ENCODE measurements around the gene CNGA2. TPM values are rescaled to one million over a fixed set of nuclear protein-coding genes. Genes with fewer than 3 reads are reported as not detected.

The CNGA2 gene
- total RNA-seq, 2 experiments from 2014 or later: not detected

DNA sequence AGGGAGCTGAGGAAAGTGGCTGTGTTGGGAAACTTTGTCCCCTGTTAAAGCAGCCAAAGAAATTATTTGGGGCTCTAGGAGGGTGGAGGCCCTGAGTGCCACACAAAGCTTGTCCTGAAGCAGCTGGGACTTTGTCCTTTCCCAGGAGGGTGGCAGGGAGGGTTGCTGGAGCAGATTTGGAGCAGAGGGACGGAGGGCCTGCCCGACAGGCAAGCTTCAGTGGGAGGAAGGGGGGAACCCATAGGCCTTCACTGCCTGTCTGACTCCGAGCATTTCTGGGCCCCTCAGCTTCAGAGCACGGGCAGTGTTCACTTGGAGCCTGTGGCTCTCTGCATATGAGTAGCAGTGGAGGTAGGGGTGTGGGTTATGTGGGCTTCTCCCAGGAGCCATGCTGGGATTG is 7.2 kb upstream of the CNGA2 start:
- Histone ChIP-seq H3K9me3 (ENCODE audit: control insufficient read depth in 1 of 2, insufficient read depth in 1 of 2, low read length in 2 of 2) (no peaks in the 10 kb centered on the region), H3K36me3 (ENCODE audit: insufficient read depth, low read length) (no peaks in the 10 kb centered on the region), H3K4me1 (ENCODE audit: insufficient read depth, low read length) (no peaks in the 10 kb centered on the region), H3K27me3 (ENCODE audit: control insufficient read depth in 1 of 2, insufficient read depth in 2 of 2, low read length in 2 of 2) (no peaks in the 10 kb centered on the region), H3K4me3 (ENCODE audit: low read length) (no peak overlapping the region), H3K27ac (ENCODE audit: low read depth in 1 of 2, low read length in 2 of 2) (no peak overlapping the region)
- ATAC-seq (ENCODE audit: poor library complexity) (no peak), DNase-seq (no peak)
- Mint-ChIP-seq H3K4me3 (no peak overlapping the region), H3K27me3 (peaks cover 5% of the 10 kb centered on the region), H3K9me3 (no peaks in the 10 kb centered on the region), H3K4me1 (ENCODE audit: low read depth) (no peaks in the 10 kb centered on the region), H3K27ac (no peak overlapping the region), H3K36me3 (ENCODE audit: low read depth) (no peaks in the 10 kb centered on the region)
- ChIA-PET POLR2A (no interaction called here), CTCF (no interaction called here)
- intact Hi-C loops (cut with DNase I, micrococcal nuclease): no loop called here
- TF ChIP-seq, protein P1, sequence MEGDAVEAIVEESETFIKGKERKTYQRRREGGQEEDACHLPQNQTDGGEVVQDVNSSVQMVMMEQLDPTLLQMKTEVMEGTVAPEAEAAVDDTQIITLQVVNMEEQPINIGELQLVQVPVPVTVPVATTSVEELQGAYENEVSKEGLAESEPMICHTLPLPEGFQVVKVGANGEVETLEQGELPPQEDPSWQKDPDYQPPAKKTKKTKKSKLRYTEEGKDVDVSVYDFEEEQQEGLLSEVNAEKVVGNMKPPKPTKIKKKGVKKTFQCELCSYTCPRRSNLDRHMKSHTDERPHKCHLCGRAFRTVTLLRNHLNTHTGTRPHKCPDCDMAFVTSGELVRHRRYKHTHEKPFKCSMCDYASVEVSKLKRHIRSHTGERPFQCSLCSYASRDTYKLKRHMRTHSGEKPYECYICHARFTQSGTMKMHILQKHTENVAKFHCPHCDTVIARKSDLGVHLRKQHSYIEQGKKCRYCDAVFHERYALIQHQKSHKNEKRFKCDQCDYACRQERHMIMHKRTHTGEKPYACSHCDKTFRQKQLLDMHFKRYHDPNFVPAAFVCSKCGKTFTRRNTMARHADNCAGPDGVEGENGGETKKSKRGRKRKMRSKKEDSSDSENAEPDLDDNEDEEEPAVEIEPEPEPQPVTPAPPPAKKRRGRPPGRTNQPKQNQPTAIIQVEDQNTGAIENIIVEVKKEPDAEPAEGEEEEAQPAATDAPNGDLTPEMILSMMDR (IDR thresholded peaks at IDR 0.05): no peak

DNA sequence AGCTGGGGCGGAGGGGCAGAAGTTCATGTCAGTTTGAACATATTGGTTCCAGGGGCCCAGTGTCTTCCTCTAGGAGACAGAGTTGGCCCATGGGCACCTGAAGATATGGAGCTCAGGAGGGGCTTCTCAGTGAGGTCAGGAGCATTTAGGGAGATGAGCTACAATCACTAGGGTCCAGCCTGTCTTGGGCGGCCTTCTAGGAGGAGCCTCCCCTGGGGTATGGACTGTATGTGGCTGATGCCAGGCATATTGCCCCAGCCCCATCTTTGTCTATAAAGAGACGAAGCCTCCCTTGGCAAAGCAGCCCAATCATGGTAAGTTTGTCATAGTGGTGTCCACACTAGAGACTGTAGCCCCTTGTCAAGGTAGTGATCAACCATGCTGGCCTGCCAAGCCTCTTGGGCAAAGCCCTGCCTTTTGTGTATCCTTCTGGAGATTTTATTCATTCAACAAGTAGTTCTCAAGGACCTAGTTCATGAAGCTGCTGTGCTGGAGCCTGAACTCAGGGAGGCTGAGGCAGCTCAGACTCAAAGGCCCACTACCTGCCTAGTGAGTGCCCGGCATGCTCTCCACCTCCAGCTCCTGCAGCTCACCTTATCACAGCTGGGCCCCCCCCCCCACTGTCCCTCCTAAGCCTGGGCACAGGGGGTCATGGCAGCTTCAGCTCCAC is 5.4 kb upstream of the CNGA2 start:
- ChIA-PET CTCF (no interaction called here), POLR2A (no interaction called here)
- H3K36me3 ChIP-seq (ENCODE audit: insufficient read depth, low read length): no peaks in the 10 kb centered on the region

DNA sequence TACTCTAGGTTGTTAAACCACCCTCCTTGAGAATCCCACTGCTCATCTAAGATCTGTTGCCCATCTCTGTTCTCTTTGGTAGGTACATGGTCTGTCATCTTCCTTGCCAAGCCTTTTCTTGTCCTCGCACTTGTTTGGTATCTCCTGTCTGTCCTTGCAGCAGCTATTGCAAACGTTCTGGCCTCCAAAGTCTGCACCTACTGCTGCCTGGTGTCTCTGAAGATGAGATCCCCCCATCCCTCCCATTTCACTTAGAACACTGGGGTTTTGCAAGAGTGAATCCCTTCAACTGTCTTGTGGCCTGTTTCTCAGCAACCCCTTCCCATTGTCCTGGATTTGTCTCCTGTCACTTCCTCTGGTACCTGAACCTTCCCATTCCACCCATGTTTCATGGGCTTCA is 673 bp downstream of the CNGA2 start:
- H3K4me1 ChIP-seq (ENCODE audit: insufficient read depth, low read length): no peaks in the 10 kb centered on the region
- no peaks in the 10 kb centered on the region for H3K4me1 Mint-ChIP-seq (ENCODE audit: low read depth)
- peaks cover 25% of the 10 kb centered on the region for H3K27me3 Mint-ChIP-seq
- DNase-seq (no peak), ATAC-seq (ENCODE audit: poor library complexity) (no peak)
- TF ChIP-seq, protein P1 (IDR thresholded peaks at IDR 0.05): no peak
- H3K9me3 Mint-ChIP-seq: no peaks in the 10 kb centered on the region
- no peak overlapping the region for H3K27ac ChIP-seq (ENCODE audit: low read depth in 1 of 2, low read length in 2 of 2)
- ChIA-PET CTCF (no interaction called here), POLR2A (no interaction called here)
- H3K27me3 ChIP-seq (ENCODE audit: control insufficient read depth in 1 of 2, insufficient read depth in 2 of 2, low read length in 2 of 2): no peaks in the 10 kb centered on the region
- no peaks in the 10 kb centered on the region for H3K36me3 Mint-ChIP-seq (ENCODE audit: low read depth)
- no peak overlapping the region for H3K4me3 ChIP-seq (ENCODE audit: low read length)
- H3K36me3 ChIP-seq (ENCODE audit: insufficient read depth, low read length): no peaks in the 10 kb centered on the region
- H3K27ac Mint-ChIP-seq: no peak overlapping the region
- no peaks in the 10 kb centered on the region for H3K9me3 ChIP-seq (ENCODE audit: control insufficient read depth in 1 of 2, insufficient read depth in 1 of 2, low read length in 2 of 2)
- intact Hi-C loops (cut with DNase I, micrococcal nuclease): no loop called here
- H3K4me3 Mint-ChIP-seq: no peak overlapping the region

More for the DNA sequence above, 5.4 kb upstream of the CNGA2 start:
- no peak overlapping the region for H3K27ac ChIP-seq (ENCODE audit: low read depth in 1 of 2, low read length in 2 of 2)
- peaks cover 8% of the 10 kb centered on the region for H3K27me3 Mint-ChIP-seq
- DNase-seq: no peak
- TF ChIP-seq, protein P1 (IDR thresholded peaks at IDR 0.05): no peak
- no peaks in the 10 kb centered on the region for H3K27me3 ChIP-seq (ENCODE audit: control insufficient read depth in 1 of 2, insufficient read depth in 2 of 2, low read length in 2 of 2)
- no peaks in the 10 kb centered on the region for H3K4me1 ChIP-seq (ENCODE audit: insufficient read depth, low read length)
- intact Hi-C loops (cut with DNase I, micrococcal nuclease): no loop called here
- H3K9me3 ChIP-seq (ENCODE audit: control insufficient read depth in 1 of 2, insufficient read depth in 1 of 2, low read length in 2 of 2): no peaks in the 10 kb centered on the region
- H3K4me3 Mint-ChIP-seq: no peak overlapping the region
- H3K36me3 Mint-ChIP-seq (ENCODE audit: low read depth): no peaks in the 10 kb centered on the region
- H3K4me1 Mint-ChIP-seq (ENCODE audit: low read depth): no peaks in the 10 kb centered on the region
- no peak overlapping the region for H3K27ac Mint-ChIP-seq
- no peak for ATAC-seq (ENCODE audit: poor library complexity)
- H3K4me3 ChIP-seq (ENCODE audit: low read length): no peak overlapping the region
- no peaks in the 10 kb centered on the region for H3K9me3 Mint-ChIP-seq
